HL-60 (cell line): ENCODE measurements around the gene TRAF1.

ENCODE experiments used
- GABPA ChIP-seq: IDR thresholded peaks from 2 replicates; pipeline ENCODE4 v1.6.1; 2012; ENCODE audit warnings: low read depth
- POLR2AphosphoS5 ChIP-seq: IDR thresholded peaks from 2 replicates; pipeline ENCODE4 v1.6.1; 2012; ENCODE audit warnings: low read depth
- REST ChIP-seq: IDR thresholded peaks from 2 replicates; pipeline ENCODE4 v1.6.1; 2012; ENCODE audit warnings: low read depth; ENCODE audit not compliant: insufficient replicate concordance

- no peak for TF ChIP-seq REST
- no peak for TF ChIP-seq POLR2AphosphoS5
- no peak for TF ChIP-seq GABPA
Measured at GRCh38 chr9:120895951-120896350, 30.6 kb downstream of the TRAF1 start.
